GM12878 (cell line): Measurements from ENCODE around the gene RPS8. TPM values are rescaled to one million over a fixed set of nuclear protein-coding genes. Genes with fewer than 3 reads are reported as not detected.

Source experiments
- CHD4 ChIP-seq: fragments of 200-600 bp; sonication (generic); IDR thresholded peaks from 2 replicates; pipeline ENCODE4 v1.6.1; 2016; ENCODE audit warnings: mild to moderate bottlenecking
- KDM1A ChIP-seq: fragments of 200-600 bp; sonication (generic); IDR thresholded peaks from 2 replicates; pipeline ENCODE4 v1.6.1; 2016; ENCODE audit warnings: borderline replicate concordance
- NFIC ChIP-seq: IDR thresholded peaks from 2 replicates; pipeline ENCODE4 v1.6.1; 2012; ENCODE audit warnings: low read depth, mild to moderate bottlenecking, inconsistent platforms, low read length, moderate library complexity
- TBL1XR1 ChIP-seq: IDR thresholded peaks from 2 replicates; pipeline ENCODE4 v1.6.1; 2012; ENCODE audit warnings: low read depth, low read length, improper control_type of control experiment
- polyA plus RNA-seq, 11 experiments: library from polyadenylated mRNA; depleted of rRNA in 4 of 11; unstranded in 6 of 11; stranded (reverse) in 5 of 11; fragments of >200 nt; fragmentation: Nextera tagmentation in 4 of 11; fragmentation: Illumina TruSeq in 1 of 11; extraction: Ambion mirVana in 4 of 11; extraction: Trizol in 1 of 11; gene quantifications; 1 replicate in 1 of 11; 2 replicates in 10 of 11; pipeline versions ENCODE4 v1.2.1 to v1.2.3, GENCODE V29; 2011 to 2016; ENCODE audit warnings: inconsistent platforms in 2 of 11, missing spikeins in 2 of 11, low read depth in 1 of 11
- total RNA-seq, 4 experiments: library from RNA; depleted of rRNA in 3 of 4; stranded (reverse); fragments of >200 nt in 3 of 4; fragmentation: Illumina TruSeq in 1 of 4; extraction: Trizol in 1 of 4; gene quantifications; 2 replicates each; pipeline versions ENCODE4 v1.2.1 to v1.2.3, GENCODE V29; 2013 to 2021
- TF ChIP-seq, protein P1 (sequence below): fragments of 450-650 bp; IDR thresholded peaks from 2 replicates; pipeline ENCODE4 v1.6.1; 2018; ENCODE audit warnings: borderline replicate concordance, mild to moderate bottlenecking; ENCODE audit not compliant: partially characterized antibody
- TF ChIP-seq, protein P2 (sequence below): fragments of 450-650 bp; IDR thresholded peaks from 2 replicates; pipeline ENCODE4 v1.6.1; 2017; ENCODE audit warnings: low read depth, mild to moderate bottlenecking, moderate library complexity

RPS8 gene
- total and polyA plus RNA-seq, 10 of the 15 experiments (the other 5 are each of a cell fraction or from before 2014, with no cell fraction given), result 1,296 to 3,461 (median 2,877) TPM

DNA sequence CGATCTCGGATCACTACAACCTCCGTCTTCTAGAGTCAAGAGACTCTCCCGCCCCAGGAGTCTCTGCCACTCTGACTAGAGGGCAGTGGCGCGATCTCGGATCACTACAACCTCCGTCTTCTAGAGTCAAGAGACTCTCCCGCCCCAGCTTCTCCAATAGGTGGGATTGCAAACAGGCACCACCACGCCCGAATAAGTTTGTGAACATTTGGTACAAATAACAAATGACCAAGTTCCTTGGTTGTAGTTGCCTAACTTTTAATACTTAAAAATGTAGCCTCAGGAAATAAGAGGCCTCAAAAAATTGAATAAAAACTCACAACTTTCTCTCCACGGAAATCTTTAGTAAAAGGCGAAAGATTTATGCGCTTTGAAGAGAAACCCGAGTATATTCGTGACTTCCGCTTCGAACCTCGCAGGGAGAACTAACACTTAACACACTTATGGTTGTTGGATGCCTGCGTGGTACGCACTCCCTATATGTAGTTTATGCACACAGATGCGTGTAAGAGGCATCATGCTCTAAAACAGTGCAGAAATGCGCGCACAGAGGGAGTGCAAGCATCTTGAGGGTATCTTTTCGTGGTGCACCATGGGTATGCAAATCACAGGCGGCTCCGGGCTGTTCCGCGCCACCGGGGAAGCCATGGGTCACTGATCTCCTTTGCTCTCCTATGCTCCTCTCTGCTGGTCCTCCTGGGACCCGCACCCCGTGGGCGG is 44.4 kb downstream of the RPS8 start (continued):
- TF ChIP-seq, protein P1, sequence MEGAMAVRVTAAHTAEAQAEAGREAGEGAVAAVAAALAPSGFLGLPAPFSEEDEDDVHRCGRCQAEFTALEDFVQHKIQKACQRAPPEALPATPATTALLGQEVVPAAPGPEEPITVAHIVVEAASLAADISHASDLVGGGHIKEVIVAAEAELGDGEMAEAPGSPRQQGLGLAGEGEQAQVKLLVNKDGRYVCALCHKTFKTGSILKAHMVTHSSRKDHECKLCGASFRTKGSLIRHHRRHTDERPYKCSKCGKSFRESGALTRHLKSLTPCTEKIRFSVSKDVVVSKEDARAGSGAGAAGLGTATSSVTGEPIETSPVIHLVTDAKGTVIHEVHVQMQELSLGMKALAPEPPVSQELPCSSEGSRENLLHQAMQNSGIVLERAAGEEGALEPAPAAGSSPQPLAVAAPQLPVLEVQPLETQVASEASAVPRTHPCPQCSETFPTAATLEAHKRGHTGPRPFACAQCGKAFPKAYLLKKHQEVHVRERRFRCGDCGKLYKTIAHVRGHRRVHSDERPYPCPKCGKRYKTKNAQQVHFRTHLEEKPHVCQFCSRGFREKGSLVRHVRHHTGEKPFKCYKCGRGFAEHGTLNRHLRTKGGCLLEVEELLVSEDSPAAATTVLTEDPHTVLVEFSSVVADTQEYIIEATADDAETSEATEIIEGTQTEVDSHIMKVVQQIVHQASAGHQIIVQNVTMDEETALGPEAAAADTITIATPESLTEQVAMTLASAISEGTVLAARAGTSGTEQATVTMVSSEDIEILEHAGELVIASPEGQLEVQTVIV, result no peak
- TF ChIP-seq KDM1A (no peak), TBL1XR1 (peak; percentile 27; the same call in 1 of the 2 replicates), CHD4 (no peak), NFIC (peak; percentile 98)
- TF ChIP-seq, protein P2, sequence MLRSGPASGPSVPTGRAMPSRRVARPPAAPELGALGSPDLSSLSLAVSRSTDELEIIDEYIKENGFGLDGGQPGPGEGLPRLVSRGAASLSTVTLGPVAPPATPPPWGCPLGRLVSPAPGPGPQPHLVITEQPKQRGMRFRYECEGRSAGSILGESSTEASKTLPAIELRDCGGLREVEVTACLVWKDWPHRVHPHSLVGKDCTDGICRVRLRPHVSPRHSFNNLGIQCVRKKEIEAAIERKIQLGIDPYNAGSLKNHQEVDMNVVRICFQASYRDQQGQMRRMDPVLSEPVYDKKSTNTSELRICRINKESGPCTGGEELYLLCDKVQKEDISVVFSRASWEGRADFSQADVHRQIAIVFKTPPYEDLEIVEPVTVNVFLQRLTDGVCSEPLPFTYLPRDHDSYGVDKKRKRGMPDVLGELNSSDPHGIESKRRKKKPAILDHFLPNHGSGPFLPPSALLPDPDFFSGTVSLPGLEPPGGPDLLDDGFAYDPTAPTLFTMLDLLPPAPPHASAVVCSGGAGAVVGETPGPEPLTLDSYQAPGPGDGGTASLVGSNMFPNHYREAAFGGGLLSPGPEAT, result peak; percentile 25; the same call in 1 of the 2 replicates
- TF ChIP-seq, all 136 proteins: peak for 83
